ENCODE data around the gene FMN2.

Gene FMN2

DNA sequence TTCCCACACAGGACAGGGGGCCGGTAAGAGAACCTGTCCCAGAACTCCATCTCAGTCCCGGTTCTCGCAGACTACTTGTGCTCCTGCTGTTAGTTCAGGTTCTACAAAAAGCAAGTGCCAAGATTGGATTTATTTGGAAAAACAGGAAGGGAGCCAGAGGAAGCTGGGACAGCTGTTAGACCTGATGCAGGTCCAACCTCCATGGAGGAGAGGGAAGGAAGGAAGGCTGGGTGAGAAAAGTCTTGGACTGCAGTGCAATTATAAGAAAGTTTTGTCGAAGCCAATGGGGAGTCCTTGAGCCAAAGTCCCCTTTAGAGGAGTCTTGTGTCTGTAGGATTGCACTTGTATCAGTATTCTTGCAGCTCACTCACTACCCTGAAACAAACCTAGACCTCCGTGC lies 329.1 kb downstream of the FMN2 start:
- TF ChIP-seq, protein P1, sequence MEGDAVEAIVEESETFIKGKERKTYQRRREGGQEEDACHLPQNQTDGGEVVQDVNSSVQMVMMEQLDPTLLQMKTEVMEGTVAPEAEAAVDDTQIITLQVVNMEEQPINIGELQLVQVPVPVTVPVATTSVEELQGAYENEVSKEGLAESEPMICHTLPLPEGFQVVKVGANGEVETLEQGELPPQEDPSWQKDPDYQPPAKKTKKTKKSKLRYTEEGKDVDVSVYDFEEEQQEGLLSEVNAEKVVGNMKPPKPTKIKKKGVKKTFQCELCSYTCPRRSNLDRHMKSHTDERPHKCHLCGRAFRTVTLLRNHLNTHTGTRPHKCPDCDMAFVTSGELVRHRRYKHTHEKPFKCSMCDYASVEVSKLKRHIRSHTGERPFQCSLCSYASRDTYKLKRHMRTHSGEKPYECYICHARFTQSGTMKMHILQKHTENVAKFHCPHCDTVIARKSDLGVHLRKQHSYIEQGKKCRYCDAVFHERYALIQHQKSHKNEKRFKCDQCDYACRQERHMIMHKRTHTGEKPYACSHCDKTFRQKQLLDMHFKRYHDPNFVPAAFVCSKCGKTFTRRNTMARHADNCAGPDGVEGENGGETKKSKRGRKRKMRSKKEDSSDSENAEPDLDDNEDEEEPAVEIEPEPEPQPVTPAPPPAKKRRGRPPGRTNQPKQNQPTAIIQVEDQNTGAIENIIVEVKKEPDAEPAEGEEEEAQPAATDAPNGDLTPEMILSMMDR (IDR thresholded peaks at IDR 0.05; ENCODE audit: insufficient read depth, missing control alignments) = no peak
- DNase-seq (ENCODE audit: insufficient read length, low spot score) (no peak), FAIRE-seq (no peak)

DNA sequence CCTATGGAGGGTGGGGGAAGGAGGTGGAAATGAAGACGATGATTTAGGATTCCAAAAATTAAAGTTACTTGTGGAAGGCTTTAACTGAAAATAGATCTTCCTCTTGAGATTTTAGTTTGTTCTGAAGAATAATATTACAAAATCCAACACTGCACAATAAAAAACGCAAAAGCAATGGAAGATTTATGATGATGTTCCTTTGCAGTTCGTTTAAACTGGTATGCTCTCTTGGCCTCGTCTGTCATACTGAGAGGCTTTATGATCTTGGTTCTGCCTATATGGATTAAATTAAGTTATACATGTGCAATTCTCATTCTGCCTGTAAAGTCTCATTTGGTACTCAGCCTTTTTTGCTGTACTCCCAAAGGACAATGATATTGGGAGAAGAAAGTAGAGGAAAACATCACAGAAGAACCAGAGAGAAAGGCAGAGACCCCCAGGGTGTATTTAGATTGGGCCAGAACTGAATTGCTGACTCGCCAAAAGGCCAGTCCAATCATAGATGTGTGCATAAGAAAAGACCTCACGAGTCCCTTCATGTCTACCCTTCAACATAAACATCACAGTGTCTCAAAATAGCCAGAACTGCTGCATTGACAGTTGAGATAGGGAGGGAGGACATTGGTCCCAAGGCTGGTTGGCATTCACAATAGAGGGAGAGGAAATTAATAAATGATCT lies 331.7 kb downstream of the FMN2 start:
- TF ChIP-seq, protein P1 (IDR thresholded peaks at IDR 0.05; ENCODE audit: insufficient read depth, missing control alignments) = no peak
- DNase-seq (ENCODE audit: insufficient read length, low spot score) = no peak
- peak; percentile 46 for FAIRE-seq

DNA sequence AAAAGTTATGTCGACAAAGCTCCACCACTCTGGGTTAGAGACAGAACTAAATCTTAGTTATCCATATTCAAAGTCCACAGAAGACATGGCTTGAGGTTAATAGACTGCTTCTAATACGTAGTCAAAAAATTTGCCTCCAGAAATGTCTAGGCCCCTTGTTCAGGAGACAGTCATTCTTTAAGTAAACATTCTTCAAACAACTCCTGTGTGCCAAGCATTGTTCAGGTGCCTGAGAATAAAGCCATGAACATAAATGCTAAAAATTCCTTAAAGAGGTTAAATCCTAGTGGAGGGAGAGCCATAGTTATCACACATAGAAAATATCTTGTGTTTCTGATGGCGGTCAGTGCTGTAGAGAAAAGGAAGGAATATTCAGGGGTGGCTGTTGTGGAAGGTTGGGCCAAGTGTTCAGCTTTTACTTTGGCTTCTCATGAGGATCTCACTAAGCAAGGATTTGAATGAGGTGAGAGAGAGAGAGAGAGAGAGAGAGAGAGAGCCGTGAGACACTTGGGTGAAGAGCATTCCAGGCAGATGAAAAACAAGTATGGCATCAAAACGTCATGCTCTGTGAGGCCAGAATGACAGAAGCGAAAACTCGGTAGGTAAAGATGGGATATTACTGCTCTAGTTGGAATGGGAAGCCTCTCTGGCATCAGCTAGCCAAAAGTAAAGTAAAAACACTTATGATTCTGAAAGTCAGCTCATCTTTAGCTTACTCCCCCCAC lies 333.2 kb downstream of the FMN2 start:
- no peak for DNase-seq (ENCODE audit: insufficient read length, low spot score)
- TF ChIP-seq, protein P1 (IDR thresholded peaks at IDR 0.05; ENCODE audit: insufficient read depth, missing control alignments) = no peak
- peak; percentile 6 for FAIRE-seq

GRCh38 chr1:240426051-240426450 lies 334.4 kb downstream of the FMN2 start:
- FAIRE-seq (peak; percentile 29), DNase-seq (ENCODE audit: insufficient read length, low spot score) (no peak)
- TF ChIP-seq, protein P1 (IDR thresholded peaks at IDR 0.05; ENCODE audit: insufficient read depth, missing control alignments) = no peak

DNA sequence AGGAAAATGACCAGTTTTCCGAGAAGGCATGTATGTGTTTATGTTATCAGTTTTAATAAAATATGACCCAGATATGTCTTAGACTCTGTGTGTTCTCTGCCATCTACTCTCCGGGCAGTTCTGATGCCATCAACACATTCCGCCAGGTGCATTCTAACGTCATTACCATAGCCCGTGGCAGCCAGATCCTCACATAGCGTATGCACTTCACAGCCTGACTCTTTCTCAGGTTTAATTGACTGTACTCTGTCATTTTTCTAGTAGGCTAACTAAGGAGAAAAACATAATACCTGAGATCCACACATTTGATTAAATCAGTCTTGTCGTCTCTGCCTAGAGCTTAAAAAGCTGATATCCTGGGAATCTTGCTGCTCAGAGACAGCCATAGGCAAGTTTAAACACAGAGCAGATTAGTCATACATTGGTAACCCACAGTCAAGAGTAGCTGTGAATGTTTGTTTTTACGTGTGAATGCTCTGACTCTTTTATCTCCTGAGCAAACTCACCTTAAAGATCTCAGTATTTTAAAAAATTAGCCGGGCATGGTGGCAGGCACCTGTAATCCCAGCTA lies 344.4 kb downstream of the FMN2 start:
- FAIRE-seq (no peak), DNase-seq (ENCODE audit: insufficient read length, low spot score) (no peak)
- TF ChIP-seq, protein P1 (IDR thresholded peaks at IDR 0.05; ENCODE audit: insufficient read depth, missing control alignments) = no peak

- TF ChIP-seq, protein P1 (IDR thresholded peaks at IDR 0.05; ENCODE audit: insufficient read depth, missing control alignments) = no peak
- no peak for DNase-seq (ENCODE audit: insufficient read length, low spot score)
- FAIRE-seq = peak; percentile 51
Observed at GRCh38 chr1:240441669-240442068, 350.0 kb downstream of the FMN2 start.

GRCh38 chr1:240445369-240445768 lies 353.7 kb downstream of the FMN2 start:
- DNase-seq (ENCODE audit: insufficient read length, low spot score) = no peak
- TF ChIP-seq, protein P1 (IDR thresholded peaks at IDR 0.05; ENCODE audit: insufficient read depth, missing control alignments) = no peak
- FAIRE-seq = peak; percentile 38

All from D721Med (cell line).